Measurements from ENCODE around the gene SPEF1. TPM values are rescaled to one million over a fixed set of nuclear protein-coding genes. Genes with fewer than 3 reads are reported as not detected.
A peak's percentile ranks its signal among the peaks of the same experiment; 100 is the strongest.

The SPEF1 gene
- total and polyA plus RNA-seq, 2 of the 13 experiments (the other 11 are each of a cell fraction or from before 2014, with no cell fraction given): 0.11 to 0.27 TPM

- intact Hi-C loops (cut with micrococcal nuclease; ENCODE audit: unreplicated experiment) (loop anchor here (1.0 to 2.0 kb wide), 3 partner anchors 22 to 69 kb away; partner anchors contain the start of genes MAVS and PANK2), in situ Hi-C loops (cut with HindIII; ENCODE audit: extremely low pct_ligation_motif_present, low pct_unique_long_range_greater_than_20kb) (no loop called here)
- H3K4me2 ChIP-seq (ENCODE audit: low read depth, low read length): peak within 1 kb of the TSS; percentile 87
- H3K9me3 ChIP-seq (ENCODE audit: low read length): no peaks in the 10 kb centered on the region
- no peak within 1 kb of the TSS for H2AFZ ChIP-seq (ENCODE audit: low read length)
- H3K27ac ChIP-seq (ENCODE audit: extremely low read length, insufficient read depth, low read length): peak within 1 kb of the TSS; percentile 96
- WGBS (ENCODE audit: low lambda C conversion rate): 2% methylated on average over 78 of the region's 96 CpGs
- peaks cover 12% of the 10 kb centered on the region for H3K79me2 ChIP-seq (ENCODE audit: insufficient read depth, low read length)
- H3K27me3 ChIP-seq (ENCODE audit: control insufficient read depth in 1 of 2, insufficient read depth in 2 of 2, low read length in 2 of 2): peaks cover 1 to 10% of the 10 kb centered on the region in 2 experiments; a peak in 2 of 5 replicates
- H3K36me3 ChIP-seq (replicated peaks in 1 of 2; ENCODE audit: control insufficient read depth in 1 of 2, insufficient read depth in 2 of 2, low read length in 2 of 2): peaks cover 9 to 20% of the 10 kb centered on the region in 2 experiments
- POLR2A ChIA-PET: interaction anchor here (1.0 to 4.8 kb wide), 26 partner anchors 8 to 265 kb away, joined by 3 to 134 read pairs (median 8); partner anchors contain the start of genes ADISSP, CDC25B, CENPB and MAVS
- peak; percentile 97 for DNase-seq (ENCODE audit: low spot score)
- BruUV-seq (replicated peaks): no TSS peak
- H4K20me1 ChIP-seq (ENCODE audit: insufficient read depth, low read length): no peaks in the 10 kb centered on the region
- peak within 1 kb of the TSS; percentile 91 to 95 (median 94) for H3K4me3 ChIP-seq (replicated peaks in 1 of 3; ENCODE audit: insufficient read depth in 1 of 3, low read depth in 2 of 3, low read length in 3 of 3)
- ATAC-seq: peak; percentile 77
- H3K4me1 ChIP-seq (ENCODE audit: insufficient read depth, low read length): peaks cover 32% of the 10 kb centered on the region
- CTCF ChIA-PET (ENCODE audit: low intra/inter-chr PET ratio, low total read pairs): interaction anchor here (0.9 to 4.6 kb wide), 7 partner anchors 22 to 71 kb away, joined by 3 to 119 read pairs (median 7); partner anchors contain the start of genes CENPB and SPEF1
- FAIRE-seq: peak; percentile 87
- peak within 1 kb of the TSS; percentile 99 for H3K9ac ChIP-seq (ENCODE audit: insufficient read depth, low read depth, low read length)
- peak; percentile 98 for TF ChIP-seq ARNT2 (CRISPR knock-in tag; IDR thresholded peaks at IDR 0.05; ENCODE audit: low read depth)
- TF ChIP-seq FLYWCH1 (CRISPR knock-in tag; IDR thresholded peaks at IDR 0.05): peak; percentile 95; the same call in 1 of the 2 replicates
- peak; percentile 84; the same call in 1 of the 2 replicates for TF ChIP-seq NCOA5 (CRISPR knock-in tag; IDR thresholded peaks at IDR 0.05)
- peak; percentile 100 for TF ChIP-seq CREB1 (IDR thresholded peaks at IDR 0.05)
- TF ChIP-seq CREB1 (CRISPR knock-in tag; IDR thresholded peaks at IDR 0.05): peak; percentile 100
- no peak for TF ChIP-seq KDM1A (CRISPR knock-in tag; IDR thresholded peaks at IDR 0.05)
- TF ChIP-seq, protein P1, sequence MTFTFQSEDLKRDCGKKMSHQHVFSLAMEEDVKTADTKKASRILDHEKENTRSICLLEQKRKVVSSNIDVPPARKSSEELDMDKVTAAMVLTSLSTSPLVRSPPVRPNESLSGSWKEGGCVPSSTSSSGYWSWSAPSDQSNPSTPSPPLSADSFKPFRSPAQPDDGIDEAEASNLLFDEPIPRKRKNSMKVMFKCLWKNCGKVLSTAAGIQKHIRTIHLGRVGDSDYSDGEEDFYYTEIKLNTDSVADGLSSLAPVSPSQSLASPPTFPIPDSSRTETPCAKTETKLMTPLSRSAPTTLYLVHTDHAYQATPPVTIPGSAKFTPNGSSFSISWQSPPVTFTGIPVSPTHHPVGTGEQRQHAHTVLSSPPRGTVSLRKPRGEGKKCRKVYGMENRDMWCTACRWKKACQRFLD (CRISPR knock-in tag; IDR thresholded peaks at IDR 0.05; ENCODE audit: borderline replicate concordance): peak; percentile 92
- TF ChIP-seq NCOR1 (IDR thresholded peaks at IDR 0.05; ENCODE audit: borderline replicate concordance, low read length): peak; percentile 30; the same call in 1 of the 2 replicates
- TF ChIP-seq ZNF709 (CRISPR knock-in tag; IDR thresholded peaks at IDR 0.05): peak; percentile 94; the same call in 1 of the 2 replicates
- TF ChIP-seq ZNF792 (CRISPR knock-in tag; IDR thresholded peaks at IDR 0.05): peak; percentile 90; the same call in 1 of the 2 replicates
- peak; percentile 97 for TF ChIP-seq ZNF800 (CRISPR knock-in tag; IDR thresholded peaks at IDR 0.05)
- peak; percentile 96 for TF ChIP-seq HOXA5 (CRISPR knock-in tag; IDR thresholded peaks at IDR 0.05)
- no peak for TF ChIP-seq CHD4 (IDR thresholded peaks at IDR 0.05; ENCODE audit: borderline replicate concordance, low read length)
- peak; percentile 73 for TF ChIP-seq KMT2A (CRISPR knock-in tag; IDR thresholded peaks at IDR 0.05)
- TF ChIP-seq HOXD1 (CRISPR knock-in tag; IDR thresholded peaks at IDR 0.05): peak; percentile 91; the same call in 1 of the 2 replicates
- TF ChIP-seq MAZ (IDR thresholded peaks at IDR 0.05; ENCODE audit: borderline replicate concordance, low read depth, low read length): peak; percentile 96
- TF ChIP-seq MAZ (CRISPR knock-in tag; IDR thresholded peaks at IDR 0.05; ENCODE audit: low read depth): peak; percentile 97
- no peak; the same call in 1 of the 2 replicates for TF ChIP-seq MYNN (CRISPR knock-in tag; IDR thresholded peaks at IDR 0.05; ENCODE audit: low read depth)
- TF ChIP-seq ZNF136 (CRISPR knock-in tag; IDR thresholded peaks at IDR 0.05; ENCODE audit: low read depth): no peak; the same call in 1 of the 2 replicates
- peak; percentile 51; the same call in 1 of the 2 replicates for TF ChIP-seq PITX1 (CRISPR knock-in tag; IDR thresholded peaks at IDR 0.05)
- TF ChIP-seq ZNF549 (CRISPR knock-in tag; IDR thresholded peaks at IDR 0.05): peak; percentile 90; the same call in 1 of the 2 replicates
- TF ChIP-seq ZNF780A (CRISPR knock-in tag; IDR thresholded peaks at IDR 0.05): 0 out of 2 replicates have a peak, but pooled peaks have one; percentile 91
- peak; percentile 81 for TF ChIP-seq KDM3A (CRISPR knock-in tag; IDR thresholded peaks at IDR 0.05; ENCODE audit: low read depth)
Observed at GRCh38 chr20:3820048-3820900, 39.0 kb upstream of the SPEF1 start, which contains the start of gene AP5S1. Gene AP5S1, plus strand, starts transcription at chr20:3820547. Its CDS starts 1,571 bp downstream, at chr20:3822118.
